Hypothalamus (tissue), 51 donors: ENCODE results near the gene ZNF490.
A peak's percentile ranks its signal among the peaks of the same experiment; 100 is the strongest.
"Not testable (repeated sequence)": the region's sequence is repeated elsewhere in the genome, so short reads cannot be mapped to it uniquely, and the experiment has no call there.

Experiments used
- DNase-seq, 51 donors: peaks; one replicate each; lab custom pipeline; 2025; lab: John Stamatoyannopoulos, UW

The ZNF490 gene

DNA sequence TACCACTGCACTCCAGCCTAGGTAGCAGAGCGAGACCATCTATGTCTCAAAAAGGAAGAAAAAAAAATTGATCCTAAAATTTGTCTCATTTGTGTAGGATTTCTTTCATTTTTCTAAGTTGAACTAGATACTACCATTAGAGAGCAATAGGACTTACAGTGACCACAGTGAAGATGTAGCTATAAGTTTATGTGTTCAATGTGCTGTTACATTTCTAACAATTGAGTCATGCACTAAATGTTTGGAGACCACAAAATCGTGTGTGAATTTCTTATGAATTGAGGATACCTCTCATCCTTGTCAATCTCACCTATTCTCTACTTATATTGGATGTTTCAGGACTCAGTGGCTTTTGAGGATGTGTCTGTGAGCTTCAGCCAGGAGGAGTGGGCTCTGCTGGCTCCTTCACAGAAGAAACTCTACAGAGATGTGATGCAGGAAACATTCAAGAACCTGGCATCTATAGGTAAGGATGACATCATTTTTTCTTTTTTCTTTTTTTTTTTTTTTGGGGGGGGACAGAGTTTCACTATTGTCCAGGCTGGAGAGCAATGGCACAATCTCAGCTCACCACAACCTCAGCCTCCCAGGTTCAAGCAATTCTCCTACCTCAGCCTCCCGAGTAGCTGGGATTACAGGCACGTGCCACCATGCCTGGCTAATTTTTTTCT, 12.9 kb upstream of the ZNF490 start:
- DNase-seq, result no peak

DNA sequence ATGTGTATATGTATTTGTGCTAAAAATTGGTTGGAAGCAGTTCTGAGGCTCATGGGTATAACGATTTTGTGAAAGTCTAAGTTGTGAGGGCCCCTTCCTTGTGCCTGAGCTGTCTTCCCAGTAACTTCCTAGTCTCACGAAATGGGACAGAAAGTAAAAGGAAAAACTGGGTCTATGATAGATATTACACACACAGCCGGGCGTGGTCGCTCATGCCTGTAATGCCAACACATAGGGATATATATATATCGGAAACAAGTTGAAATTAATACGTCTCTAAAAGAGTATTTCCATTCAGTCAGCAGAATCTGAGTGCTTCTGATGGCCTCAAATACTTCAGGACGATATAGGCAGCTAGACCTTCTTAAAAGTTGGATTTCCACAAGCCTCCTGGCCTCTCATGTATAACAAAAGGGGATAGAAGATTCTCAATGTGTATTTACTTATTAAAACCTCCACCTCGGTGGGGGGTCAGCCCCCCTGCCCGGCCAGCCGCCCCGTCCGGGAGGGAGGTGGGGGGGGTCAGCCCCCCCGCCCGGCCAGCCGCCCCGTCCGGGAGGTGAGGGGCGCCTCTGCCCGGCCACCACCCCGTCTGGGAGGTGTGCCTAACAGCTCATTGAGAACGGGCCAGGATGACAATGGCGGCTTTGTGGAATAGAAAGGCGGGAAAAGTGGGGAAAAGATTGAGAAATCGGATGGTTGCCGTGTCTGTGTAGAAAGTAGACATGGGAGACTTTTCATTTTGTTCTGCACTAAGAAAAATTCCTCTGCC, 10.8 kb upstream of the ZNF490 start:
- DNase-seq, result not testable (repeated sequence)

DNA sequence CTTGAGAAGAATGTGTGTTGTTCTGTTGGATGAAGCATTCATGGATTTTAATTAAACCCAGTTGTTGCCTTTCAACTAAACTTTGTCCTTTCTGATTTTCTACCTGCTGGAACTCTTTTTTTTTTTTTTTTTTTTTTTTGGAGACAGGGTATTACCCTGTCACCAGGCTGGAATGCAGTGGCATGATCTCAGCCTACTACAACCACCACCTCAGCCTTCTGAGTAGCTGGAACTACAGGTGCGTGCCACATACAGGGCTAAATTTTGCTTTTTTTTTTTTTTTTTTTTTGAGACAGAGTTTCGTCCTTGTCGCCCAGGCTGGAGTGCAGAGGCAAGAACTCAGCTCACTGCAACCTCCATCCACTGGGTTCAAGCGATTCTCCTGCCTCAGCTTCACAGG, 7.0 kb upstream of the ZNF490 start:
- DNase-seq, result no peak

DNA sequence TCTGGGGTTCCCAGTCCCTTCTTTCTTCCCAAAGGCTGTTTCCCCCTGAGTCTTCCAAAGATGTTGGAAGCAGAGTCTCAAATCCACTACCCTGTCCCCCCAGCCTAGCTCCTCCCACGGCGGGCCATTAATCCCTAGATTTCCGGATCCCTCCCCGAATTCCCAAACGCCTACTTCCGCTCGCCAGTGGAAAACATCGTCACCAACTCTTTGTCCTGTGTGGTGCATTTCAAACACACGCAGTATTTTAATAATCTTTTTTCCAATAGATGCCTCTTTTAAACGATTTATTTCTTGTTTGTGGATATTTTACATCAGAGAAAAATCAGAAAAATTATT, 717 bp upstream of the ZNF490 start:
- DNase-seq, result peak in 41 of 51 donors; percentile 5 to 76 (median 40)

DNA sequence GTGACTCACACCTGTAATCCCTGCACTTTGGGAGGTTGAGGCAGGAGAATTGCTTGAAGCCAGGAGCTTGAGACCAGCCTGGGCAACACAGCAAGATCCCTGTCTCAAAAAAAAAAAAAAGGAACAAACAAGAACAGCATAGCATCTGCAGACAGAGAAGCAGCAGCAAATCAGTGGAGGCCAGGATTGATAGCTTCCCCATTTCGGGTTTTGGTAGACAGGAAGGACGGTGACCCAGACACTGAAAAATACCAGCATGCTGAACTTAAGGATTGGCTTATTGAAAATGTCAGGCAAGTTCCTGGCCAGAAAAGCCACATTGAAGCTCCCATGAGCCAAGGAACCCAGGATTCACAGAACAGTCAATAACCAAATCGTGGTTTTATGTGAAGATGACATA, 3.0 kb downstream of the ZNF490 start:
- DNase-seq, result no peak

DNA sequence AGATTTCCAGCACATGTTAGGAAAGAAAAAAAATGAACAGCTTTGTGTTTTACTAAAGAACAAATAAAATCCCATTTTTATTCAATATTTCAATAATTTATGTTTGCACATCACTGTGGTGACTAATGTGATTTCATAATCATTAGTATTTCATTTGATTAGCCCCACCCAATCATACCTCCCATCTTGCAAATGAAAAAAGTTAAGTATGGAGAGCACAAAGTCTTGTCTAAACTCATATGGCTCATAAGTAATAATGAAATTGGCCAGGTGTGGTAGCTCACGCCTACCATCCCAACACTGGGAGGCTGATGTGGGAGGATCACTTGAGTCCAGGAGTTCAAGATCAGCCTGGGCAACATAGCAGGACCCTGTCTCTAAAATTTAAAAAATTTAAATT, 3.8 kb downstream of the ZNF490 start:
- DNase-seq, result no peak

DNA sequence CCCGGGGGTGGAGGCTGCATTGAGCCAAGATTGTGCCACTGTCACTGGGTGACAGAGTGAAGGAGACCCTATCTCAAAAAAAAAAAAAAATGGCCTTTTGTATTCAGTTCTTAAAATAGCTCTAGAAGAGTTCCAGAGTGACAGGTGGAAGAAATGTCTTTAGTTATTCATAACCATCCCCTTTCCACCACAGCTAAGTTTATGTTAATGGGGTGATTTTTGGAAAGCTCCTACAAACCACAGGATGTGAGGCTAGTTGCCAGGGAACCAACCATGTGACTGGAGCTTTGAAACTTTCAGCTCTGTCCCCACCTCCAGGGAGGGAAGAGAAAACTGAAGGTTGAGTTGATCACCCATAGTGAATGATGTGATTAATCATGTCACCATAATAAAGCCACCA, 6.9 kb downstream of the ZNF490 start:
- no peak for DNase-seq

DNA sequence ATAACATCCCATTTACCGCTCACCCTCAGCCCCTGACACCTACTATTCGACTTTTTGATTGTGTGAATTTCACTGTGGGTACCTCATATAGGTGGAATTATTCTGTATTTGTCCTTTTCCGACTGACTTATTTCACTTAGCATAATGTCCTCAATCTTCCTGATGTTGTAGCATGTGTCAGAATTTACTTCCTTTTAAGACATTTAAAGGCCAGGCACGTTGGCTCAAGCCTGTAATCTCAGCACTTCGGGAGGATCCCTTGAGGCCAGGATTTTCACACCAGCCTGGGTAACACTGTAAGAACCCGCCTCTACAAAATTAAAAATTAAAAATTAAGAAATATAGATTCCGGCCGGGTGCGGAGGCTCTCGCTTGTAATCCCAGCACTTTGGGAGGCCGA, 13.0 kb downstream of the ZNF490 start:
- no peak for DNase-seq

DNA sequence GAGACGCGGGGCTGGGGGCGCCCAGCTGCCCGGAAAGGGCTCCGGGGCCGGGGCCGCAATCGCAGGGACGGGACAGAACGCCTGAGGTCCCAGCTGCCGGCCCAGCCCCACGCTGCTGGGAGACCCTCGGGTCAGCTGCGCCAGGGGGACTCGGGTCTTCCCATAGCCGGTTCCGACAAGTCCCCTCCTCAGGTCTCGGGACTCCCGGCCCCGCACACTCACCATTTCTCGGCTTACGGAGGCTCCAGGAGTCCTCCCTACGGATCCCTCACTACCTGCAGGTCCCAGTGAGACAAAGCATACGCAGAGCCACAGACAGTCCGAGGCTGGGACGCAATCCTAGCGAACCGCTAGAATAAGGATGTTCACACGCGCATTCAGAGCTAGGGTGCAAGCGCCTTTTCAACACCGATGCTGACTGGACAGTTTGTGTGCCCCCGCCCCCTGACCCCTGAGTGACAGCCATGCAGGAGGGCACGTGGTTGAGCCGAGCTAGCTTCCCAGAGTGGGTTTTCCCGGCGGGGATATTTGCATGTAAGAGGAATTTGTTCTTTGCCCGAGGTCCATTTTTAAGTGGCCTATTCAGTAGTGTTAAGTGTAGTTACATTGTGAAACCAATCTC, 13.6 kb downstream of the ZNF490 start:
- DNase-seq, result peak in 15 of 51 donors; percentile 3 to 43 (median 13)

DNA sequence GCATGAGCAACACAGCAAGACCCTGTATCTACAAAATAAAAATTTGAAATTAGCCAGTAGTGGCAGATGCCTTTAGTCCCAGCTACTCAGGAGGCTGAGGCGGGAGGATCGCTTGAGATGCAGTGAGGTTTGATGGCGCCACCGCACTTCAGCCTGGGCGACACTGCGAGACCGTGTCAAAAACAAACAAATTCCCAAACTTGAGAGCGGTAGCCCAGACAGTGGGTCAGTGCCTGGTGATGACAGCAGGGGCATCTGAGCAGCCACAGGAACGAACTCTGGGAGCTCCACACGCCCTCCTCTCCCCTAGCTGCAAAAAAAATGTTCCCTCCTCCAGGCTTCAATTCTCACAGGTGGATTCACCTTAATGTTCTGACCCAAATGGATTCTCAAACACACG, 14.1 kb downstream of the ZNF490 start:
- DNase-seq, result no peak

DNA sequence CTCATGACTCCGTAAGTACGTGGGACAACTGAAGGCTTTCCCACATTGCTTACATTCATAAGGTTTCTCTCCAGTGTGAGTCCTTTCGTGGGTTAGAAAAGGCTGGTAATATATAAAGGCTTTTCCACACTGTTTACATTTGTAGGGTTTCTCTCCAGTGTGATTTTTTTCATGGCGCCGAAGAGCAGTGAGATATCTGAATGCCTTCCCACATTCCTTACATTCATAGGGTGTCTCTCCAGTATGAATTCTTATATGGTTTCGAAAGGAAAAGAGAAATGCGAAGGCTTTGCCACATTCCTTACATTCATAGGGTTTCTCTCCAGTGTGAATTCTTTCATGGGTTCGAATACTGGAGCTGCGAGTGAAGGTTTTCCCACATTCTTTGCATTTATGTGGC, 29.5 kb downstream of the ZNF490 start:
- DNase-seq, result no peak

DNA sequence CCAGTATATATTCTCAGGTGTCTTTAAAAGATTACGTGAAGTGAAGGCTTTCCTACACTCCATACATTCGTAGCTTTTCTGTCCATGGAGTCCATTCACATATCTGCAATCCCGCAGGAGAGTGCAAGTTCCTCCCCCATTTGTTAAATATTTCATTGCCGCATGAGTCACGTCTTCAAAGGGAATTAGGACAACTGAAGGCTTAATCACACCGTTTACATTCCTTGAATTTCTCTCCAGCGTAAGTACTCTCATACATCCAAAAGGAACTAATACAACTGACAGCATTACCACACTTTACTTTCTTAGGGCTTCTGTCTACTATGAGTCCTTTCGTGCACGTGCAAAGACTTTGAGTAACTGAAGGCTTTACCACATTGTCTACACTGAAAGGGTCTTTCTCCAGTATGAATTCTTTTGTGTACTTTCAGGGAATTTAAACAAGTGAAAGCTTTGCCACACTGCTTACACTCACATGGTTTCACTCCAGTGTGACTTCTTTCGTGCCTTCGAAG, 30.4 kb downstream of the ZNF490 start:
- no peak for DNase-seq

DNA sequence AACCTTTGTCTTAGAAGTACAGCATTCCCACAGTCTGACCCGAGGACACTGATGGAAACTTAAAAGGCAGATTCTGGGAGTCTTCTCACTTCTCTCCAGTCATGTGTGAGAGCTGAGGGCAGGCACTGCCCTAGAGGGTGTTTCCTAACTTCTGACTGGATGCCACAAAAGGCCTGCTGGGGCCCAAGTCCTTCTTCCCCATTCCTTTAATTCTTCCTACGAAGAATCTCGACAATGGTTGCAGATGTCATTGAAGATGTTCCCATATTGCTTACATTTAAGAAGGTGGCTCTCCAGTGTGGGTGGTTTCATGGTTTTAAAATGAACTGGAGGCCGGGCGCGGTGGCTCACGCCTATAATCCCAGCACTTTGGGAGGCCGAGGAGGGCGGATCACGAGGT, 32.0 kb downstream of the ZNF490 start:
- DNase-seq, result no peak

DNA sequence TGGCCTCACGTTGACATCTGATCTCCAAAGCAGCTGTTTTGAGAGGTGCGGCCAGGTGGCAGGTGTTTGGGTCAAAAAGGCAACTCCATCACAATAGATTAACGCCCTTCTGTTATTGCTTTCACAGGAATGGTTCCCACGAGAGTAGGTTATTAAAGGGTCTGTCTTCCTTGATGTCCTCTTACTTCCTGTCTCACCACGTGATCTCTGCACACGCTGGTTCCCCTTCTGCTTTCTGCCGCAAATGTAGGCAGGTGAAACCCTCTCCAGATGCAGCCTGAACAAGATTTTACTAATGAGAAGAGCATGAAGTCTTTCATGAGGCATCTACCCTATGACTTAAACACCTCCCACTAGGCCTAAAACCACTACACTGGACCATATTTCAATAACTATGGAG, 36.6 kb downstream of the ZNF490 start:
- DNase-seq, result no peak

DNA sequence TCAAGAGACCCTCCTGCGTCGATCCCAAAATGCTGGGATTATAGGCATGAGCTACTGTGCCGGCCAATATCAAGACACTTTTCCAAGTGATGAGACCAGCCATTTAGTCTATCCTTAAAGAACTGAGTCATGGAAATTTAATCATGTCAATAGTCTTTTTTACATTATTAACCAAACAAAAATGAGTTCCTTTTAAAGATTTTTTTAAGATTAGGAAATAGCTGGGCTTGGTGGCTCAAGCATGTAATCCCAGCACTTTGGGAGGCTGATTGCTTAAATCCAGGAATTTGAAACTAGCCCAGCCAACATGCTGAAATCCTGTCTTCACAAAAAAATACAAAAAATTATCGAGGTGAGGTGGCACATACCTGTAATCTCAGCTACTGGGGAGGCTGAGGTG, 42.7 kb downstream of the ZNF490 start:
- no peak for DNase-seq

DNA sequence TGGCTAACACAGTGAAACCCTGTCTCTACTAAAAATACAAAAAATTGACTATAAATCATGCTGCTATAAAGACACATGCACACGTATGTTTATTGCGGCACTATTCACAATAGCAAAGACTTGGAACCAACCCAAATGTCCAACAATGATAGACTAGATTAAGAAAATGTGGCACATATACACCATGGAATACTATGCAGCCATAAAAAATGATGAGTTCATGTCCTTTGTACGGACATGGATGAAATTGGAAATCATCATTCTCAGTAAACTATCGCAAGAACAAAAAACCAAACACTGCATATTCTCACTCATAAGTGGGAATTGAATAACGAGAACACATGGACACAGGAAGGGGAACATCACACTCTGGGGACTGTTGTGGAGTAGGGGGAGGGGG, 44.2 kb downstream of the ZNF490 start:
- not testable (repeated sequence) for DNase-seq

DNA sequence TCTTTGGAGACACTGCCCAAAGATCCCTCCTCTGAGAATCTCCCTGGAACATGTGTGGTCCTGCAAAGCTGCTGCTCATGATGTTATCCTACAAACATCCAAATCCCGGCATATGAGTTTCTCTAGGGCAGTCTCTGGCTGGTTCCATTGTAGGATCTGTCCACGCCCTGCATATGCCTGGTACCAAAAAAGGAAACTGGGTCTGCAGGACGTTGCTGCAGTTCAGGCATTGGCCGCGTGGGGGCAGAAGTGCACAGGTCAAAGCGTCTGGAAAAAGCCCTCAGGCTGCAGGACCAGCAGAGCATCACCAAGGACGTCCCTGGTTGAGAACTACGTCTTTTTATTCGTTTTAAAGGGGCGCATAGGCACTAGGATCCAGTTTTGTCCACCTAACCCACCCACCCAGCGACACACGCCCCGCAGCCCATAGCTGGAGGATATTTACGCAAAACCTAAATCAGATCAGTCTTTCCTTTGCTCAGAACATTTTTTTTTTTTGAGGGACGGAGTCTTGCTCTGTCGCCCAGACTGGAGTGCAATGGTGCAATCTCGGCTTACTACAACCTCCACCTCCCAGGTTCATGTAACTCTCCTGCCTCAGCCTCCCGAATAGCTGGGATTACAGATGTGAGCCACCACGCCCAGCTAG, 46.5 kb downstream of the ZNF490 start:
- peak; percentile 12 to 96 (median 79) for DNase-seq

DNA sequence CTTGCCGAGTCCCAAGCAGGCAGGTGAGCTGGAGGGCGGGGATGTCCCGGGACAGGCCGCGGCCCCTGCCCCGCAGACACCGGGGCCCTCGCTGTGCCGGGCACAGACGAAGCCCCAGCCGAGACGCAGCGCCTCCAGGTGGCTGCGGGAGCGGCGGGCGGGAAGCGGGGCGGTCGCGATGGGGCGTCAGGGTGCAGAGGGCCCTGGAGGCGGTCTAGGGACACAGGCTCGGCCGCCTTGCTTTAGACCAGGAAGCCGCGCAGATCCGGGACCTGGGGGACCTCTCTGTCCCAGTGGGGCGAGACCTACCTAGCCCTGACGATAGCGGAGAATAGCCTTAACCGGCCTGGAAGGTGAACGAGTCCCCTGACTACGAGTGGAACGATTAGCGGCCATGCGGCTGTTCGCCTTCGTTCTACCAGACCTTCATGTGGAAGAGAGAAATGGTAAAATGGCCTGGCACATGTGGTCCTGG, 55.1 kb downstream of the ZNF490 start:
- no peak for DNase-seq

DNA sequence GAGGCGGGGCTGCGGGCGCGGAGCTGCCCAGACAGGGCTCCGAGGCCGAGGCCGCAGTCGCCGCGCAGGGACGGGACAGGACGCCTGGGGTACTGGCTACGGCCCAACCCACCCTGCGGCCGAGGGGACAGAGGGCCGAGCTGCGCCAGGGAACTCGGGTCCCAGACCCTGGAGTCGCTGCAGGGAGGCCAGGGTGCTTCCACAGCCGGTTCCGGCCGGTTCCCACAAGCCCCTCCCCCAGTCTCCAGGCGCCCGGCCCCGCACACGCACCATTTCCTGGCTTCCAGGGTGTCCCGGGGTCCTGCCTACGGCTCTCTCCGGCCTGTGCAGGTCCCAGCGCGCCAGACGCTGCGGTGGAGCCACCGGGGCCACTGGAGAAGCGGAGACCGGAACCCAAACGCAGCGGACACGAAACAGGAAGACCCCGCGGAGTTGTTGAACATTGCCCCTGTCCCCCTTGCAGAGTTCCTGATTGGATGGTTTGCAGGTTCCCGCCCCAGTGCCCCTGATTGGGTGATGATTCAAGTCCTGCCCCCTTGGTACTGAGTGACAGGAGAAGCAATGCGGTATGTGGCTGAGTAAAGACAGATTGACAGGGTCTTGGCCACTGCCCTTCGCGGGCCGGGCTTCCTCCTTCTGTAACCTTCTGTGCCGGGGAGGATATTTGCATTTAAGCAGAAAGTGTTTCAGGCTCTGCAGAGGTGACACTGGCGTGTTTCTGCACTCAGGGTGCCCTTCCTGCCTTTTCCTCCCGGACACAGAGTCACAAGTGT, 59.4 kb downstream of the ZNF490 start, which contains the start of gene ZNF564:
Gene ZNF564, minus strand, starts transcription at position 423 of the 773 bp plus-strand sequence. Its CDS starts 150 bp downstream, at position 273.
- peak; percentile 75 to 100 (median 95) for DNase-seq

DNA sequence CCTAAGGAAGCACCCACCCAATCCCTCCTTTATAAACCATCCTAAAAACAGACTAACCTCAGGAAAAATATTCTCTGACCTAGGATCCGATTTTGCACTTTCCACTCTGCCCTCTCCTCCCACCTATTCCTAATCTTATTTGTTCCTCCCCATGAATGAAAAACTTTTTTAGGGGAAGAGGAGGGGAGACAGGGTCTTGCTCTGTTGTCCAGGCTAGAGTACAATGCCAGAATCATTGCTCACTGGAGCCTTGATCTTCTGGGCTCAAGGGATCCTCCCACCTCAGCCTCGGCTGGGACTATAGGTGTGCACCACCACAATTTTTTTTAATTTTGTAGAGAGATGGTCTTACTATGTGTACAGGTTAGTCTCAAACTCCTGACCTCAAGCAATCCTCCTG, 63.7 kb downstream of the ZNF490 start:
- no peak for DNase-seq
